ENCODE results near the gene KRTAP22-2.

The KRTAP22-2 gene

DNA sequence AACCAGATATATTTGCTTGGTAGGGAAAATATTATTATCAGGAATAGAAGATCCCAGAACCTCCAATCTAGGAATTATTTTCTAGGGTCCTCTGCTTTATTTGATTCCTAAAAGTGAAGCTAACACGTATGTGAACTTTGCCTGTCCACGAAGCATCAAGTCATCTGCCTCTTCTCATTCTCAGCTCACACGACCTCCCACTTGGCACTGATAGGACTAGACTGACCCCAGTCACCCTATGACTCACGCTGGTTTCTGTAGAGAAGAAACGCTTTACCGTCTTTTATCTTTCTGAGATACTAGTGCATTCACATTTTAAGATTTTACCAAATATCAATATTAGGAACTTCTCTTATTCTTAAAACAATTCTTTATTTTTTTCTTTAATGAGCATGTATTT, 27.1 kb downstream of the KRTAP22-2 start:
- DNase-seq (ENCODE audit: low spot score): no peak

DNA sequence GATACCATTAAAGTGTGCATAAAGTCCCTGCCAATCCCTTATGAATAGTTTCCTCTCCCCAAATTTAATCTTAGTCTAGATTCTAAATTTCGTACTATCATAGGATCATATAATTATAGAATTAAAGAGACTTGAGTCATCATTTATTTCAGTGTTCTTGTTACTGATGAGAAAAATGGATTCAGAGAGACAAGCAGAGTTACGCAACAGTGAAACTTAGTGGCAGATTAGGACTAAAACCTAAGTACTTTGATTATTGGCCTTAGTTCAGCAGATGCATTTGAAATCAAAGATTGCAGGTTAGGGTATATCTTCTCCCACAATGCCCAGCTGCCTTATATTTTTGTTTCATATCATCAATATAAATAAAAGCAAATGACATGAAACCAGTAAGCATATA, 28.2 kb downstream of the KRTAP22-2 start:
- DNase-seq (ENCODE audit: low spot score): no peak

DNA sequence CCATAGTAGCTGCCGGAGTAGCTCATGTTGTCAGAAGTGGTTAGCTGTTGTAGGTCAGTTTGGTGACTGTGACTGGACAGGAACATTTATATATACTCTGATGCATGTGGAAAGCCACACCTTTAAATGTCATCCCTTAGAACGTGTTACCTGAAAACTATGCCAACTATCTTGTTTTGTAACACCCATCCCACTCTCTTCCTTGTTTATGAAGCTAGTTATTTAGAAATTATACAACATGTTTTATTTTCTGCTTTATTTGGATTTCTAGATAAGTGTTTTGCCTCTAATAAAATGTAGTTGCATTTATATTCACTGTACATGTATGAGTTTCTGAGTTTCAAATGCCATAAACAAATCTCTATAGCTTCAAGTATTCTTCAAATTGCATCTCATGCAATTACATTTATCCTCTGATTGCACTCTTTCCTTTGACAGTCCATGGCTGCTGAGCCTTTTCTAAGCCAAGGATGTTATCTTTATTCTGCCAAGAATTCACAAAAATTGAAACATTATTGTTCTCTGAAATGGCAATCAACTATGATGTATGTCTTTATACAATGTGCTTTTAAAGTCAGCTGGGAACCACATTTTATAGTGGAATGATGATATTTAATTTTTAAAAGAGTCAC, 28.8 kb downstream of the KRTAP22-2 start, which contains the start of gene KRTAP19-7:
Gene KRTAP19-7, minus strand, starts transcription at position 51 of the 632 bp plus-strand sequence. Its CDS starts 25 bp downstream, at position 26.
- DNase-seq (ENCODE audit: low spot score): no peak

DNA sequence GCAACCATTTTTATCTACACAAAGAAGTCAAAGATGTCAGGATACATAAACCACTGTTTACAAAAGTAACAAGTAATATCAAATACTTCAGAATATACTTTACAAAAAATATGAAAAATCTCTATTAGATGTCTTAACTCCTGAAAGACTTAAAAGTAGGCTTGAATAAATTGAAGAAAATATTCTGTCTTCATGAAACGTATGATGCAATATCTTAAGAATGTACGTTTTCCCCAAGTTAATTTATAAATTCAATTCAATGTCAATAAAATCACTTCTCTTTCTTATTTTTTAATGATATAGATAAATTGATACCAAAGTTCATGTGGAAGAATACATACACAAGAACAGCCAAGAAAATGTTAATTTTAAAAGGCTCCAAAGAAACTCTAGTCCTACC, 35.1 kb downstream of the KRTAP22-2 start:
- no peak for DNase-seq (ENCODE audit: low spot score)

DNA sequence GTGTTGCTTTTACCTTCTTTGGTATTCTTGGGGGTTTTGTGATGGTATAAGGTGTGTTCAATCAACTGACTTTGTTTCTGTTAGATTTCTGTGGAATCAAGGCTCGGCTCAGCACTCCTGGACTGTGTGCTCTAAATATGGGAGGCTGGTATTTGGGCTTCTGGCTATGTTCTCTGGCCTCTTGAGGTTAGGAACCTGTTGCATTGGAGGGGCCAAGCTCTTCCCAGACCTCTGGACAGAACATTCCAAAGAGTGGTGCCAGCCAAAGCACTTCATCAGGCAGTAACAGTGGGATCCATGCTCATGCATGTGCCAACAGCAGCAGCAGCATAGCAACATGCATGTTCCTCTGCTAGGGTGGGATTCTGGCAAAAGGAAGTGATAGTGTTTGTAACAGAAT, 37.4 kb downstream of the KRTAP22-2 start:
- no peak for DNase-seq (ENCODE audit: low spot score)

DNA sequence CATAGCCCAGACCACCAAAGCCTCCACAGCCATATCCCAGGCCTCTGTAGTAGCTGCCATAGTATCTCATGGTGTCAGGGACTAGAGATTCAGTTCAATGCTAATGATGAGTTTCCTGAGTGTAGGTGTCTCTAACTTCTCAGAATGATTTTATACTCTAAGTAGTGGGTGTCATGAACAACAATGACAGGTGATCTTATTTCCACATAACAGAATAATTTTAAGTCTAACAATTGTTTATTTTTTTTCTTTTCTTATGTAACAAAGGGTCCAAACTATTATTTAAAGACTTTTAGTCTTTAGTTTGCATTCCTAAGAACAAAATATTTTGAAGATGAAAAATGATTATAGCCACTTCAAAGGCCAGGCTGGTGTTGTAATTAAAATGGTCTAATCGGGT, 48.4 kb downstream of the KRTAP22-2 start, which contains the start of gene KRTAP19-6:
Gene KRTAP19-6, minus strand, starts transcription at position 101 of the 400 bp plus-strand sequence. Its CDS starts 31 bp downstream, at position 70.
- no peak for DNase-seq (ENCODE audit: low spot score)
